ENCODE measurements around the gene TNS3.
"Not testable (repeated sequence)": the region's sequence is repeated elsewhere in the genome, so short reads cannot be mapped to it uniquely, and the experiment has no call there.

Gene TNS3

GRCh38 chr7:47283497-47284131 is 298.3 kb downstream of the TNS3 start:
- no peak for DNase-seq (ENCODE audit: low read depth)

- DNase-seq (ENCODE audit: low read depth): no peak
These were observed 299.0 kb downstream of the TNS3 start for GRCh38 chr7:47282790-47283496.

- DNase-seq (ENCODE audit: low read depth): no peak
These were observed 299.8 kb downstream of the TNS3 start for GRCh38 chr7:47281966-47282643.

GRCh38 chr7:47281161-47281560 is 300.8 kb downstream of the TNS3 start:
- DNase-seq (ENCODE audit: low read depth): no peak

- DNase-seq (ENCODE audit: low read depth): no peak
These were observed 301.8 kb downstream of the TNS3 start for GRCh38 chr7:47280114-47280513.

- DNase-seq (ENCODE audit: low read depth): no peak
These were observed 303.9 kb downstream of the TNS3 start for GRCh38 chr7:47278043-47278442.

GRCh38 chr7:47277321-47277781 is 304.6 kb downstream of the TNS3 start:
- DNase-seq (ENCODE audit: low read depth): no peak

- no peak for DNase-seq (ENCODE audit: low read depth)
These were observed 307.7 kb downstream of the TNS3 start for GRCh38 chr7:47273974-47274766.

- no peak for DNase-seq (ENCODE audit: low read depth)
These were observed 308.8 kb downstream of the TNS3 start for GRCh38 chr7:47273088-47273487.

GRCh38 chr7:47271749-47272148 is 310.2 kb downstream of the TNS3 start:
- no peak for DNase-seq (ENCODE audit: low read depth)

- DNase-seq (ENCODE audit: low read depth): no peak
These were observed 312.8 kb downstream of the TNS3 start for GRCh38 chr7:47268851-47269836.

GRCh38 chr7:47267346-47267745 is 314.6 kb downstream of the TNS3 start:
- no peak for DNase-seq (ENCODE audit: low read depth)

GRCh38 chr7:47266799-47267198 is 315.1 kb downstream of the TNS3 start:
- no peak for DNase-seq (ENCODE audit: low read depth)

- DNase-seq (ENCODE audit: low read depth): no peak
These were observed 315.7 kb downstream of the TNS3 start for GRCh38 chr7:47266131-47266706.

- DNase-seq (ENCODE audit: low read depth): no peak
These were observed 316.3 kb downstream of the TNS3 start for GRCh38 chr7:47265621-47266020.

- no peak for DNase-seq (ENCODE audit: low read depth)
These were observed 317.8 kb downstream of the TNS3 start for GRCh38 chr7:47264021-47264651.

- no peak for DNase-seq (ENCODE audit: low read depth)
These were observed 319.0 kb downstream of the TNS3 start for GRCh38 chr7:47262881-47263280.

- DNase-seq (ENCODE audit: low read depth): not testable (repeated sequence)
These were observed 319.8 kb downstream of the TNS3 start for GRCh38 chr7:47262160-47262559.

- no peak for DNase-seq (ENCODE audit: low read depth)
These were observed 321.6 kb downstream of the TNS3 start for GRCh38 chr7:47260270-47260669.

- no peak for DNase-seq (ENCODE audit: low read depth)
These were observed 322.2 kb downstream of the TNS3 start for GRCh38 chr7:47259682-47260081.

Data from CMK (cell line).